WI38 (cell line): ENCODE data around the gene DAPK2.

Experiments
- H3K4me3 ChIP-seq: 2 replicates; pipeline ENCODE4 v1.5.1; 2011; ENCODE audit warnings: low read depth, mild to moderate bottlenecking, control low read depth, low read length
- TF ChIP-seq, protein P1 (sequence below): IDR thresholded peaks from 2 replicates; pipeline ENCODE4 v1.5.1; 2012; ENCODE audit warnings: low read depth, mild to moderate bottlenecking, control low read depth, low read length

The DAPK2 gene

DNA sequence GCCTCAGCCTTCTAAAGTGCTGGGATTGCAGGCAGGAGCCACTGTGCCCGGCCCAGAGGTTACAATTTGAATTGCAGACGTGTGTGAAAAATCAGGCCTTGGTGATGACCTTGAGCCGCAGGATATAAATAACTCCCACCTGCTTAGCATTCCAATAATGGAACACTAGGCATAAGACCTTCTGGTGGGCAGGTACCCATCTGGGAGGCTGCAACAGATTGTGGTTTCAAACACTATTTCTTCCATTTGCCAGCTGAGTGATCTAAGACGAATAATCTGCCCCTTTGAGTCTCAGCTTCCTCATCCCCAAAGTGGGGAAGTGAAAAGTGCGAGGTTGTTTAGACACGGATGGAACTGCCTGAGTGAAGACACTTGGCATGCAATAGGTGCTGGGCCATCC is 164.9 kb downstream of the DAPK2 start:
- H3K4me3 ChIP-seq, result no peak overlapping the region
- TF ChIP-seq, protein P1, sequence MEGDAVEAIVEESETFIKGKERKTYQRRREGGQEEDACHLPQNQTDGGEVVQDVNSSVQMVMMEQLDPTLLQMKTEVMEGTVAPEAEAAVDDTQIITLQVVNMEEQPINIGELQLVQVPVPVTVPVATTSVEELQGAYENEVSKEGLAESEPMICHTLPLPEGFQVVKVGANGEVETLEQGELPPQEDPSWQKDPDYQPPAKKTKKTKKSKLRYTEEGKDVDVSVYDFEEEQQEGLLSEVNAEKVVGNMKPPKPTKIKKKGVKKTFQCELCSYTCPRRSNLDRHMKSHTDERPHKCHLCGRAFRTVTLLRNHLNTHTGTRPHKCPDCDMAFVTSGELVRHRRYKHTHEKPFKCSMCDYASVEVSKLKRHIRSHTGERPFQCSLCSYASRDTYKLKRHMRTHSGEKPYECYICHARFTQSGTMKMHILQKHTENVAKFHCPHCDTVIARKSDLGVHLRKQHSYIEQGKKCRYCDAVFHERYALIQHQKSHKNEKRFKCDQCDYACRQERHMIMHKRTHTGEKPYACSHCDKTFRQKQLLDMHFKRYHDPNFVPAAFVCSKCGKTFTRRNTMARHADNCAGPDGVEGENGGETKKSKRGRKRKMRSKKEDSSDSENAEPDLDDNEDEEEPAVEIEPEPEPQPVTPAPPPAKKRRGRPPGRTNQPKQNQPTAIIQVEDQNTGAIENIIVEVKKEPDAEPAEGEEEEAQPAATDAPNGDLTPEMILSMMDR, result no peak

DNA sequence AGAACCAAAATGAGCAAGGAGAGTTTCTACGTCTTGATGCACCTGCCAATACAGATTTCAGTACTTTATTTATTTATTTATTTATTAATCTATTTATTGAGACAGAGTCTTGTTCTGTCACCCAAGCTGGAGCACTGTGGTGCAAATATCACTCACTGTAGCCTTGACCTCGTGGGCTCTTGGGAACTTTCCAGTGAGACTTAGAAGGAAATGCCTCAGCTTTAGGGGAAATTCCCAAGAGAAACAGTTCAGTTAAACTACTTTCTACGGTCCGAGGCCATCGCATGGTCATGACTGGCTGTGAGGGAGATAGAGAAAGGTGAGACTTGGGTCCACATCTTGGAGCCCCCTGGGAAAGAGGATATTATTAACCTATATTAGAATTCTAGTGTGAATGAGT is 165.5 kb downstream of the DAPK2 start:
- TF ChIP-seq, protein P1, result no peak
- no peak overlapping the region for H3K4me3 ChIP-seq

DNA sequence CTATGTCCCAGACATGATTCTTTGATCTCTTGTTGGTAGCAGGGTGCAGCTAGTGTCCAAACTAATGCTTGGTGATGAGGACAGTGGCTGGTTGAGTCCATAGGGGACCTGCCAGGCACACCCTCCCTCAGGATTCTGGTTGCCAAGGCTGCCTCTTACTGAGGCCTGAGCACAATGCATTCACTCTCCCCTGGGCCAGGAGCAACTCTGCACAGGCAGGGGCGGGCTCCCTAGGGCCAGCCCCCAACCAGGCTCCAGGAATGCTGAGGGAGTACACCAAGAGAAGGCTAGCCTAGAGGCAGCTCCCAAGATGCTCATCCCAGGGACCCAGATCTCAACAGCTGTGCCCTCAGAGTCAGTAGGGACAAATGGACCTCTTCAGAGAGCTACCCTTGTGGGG is 166.3 kb downstream of the DAPK2 start:
- TF ChIP-seq, protein P1, result no peak
- no peak overlapping the region for H3K4me3 ChIP-seq

DNA sequence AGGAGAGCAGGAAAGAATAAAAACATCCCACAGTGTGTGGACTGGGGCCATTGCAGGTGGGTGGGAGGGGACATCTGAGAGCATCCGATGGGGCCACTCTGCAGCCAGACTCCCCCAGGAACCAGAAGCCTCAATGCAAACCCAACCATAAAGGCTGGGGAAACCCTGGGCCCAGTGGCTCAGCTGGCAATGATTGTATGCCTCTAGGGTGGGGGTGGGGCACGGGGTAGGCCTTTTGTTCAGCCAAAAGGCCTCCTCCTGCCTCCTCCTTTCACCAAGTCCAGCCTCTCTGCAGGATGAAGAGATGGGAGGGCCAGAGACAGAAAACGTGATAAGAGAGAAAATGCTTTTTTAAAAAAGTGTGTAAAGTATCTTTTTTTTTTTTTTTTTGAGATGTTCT is 167.1 kb downstream of the DAPK2 start:
- TF ChIP-seq, protein P1, result no peak
- no peak overlapping the region for H3K4me3 ChIP-seq

DNA sequence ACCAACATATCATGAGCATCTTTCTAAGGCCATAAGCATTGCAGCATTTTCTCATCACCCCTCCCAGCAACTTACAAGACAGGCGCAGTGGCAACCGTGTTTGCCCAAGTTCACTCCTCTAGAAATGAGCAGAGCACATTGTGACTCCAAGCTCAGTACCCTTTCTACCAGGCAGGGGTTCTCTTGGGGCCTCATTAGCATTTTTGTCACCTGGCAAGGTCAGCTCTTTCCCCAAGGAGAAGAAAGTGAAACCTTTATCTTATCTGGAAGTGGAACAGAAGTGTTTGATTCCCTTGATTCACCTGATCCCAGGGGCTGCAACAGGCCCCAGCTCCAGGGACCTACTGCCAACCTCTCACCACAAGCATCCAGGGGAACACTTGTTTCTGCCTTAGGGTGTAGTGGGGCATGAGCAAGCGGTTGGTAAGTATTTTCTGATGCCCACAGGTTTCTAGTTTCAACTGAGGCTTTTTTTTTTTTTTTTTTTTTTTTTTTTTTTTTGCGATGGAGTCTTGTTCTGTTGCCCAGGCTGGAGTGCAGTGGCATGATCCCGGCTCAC is 168.5 kb downstream of the DAPK2 start:
- TF ChIP-seq, protein P1, result no peak
- no peak overlapping the region for H3K4me3 ChIP-seq

DNA sequence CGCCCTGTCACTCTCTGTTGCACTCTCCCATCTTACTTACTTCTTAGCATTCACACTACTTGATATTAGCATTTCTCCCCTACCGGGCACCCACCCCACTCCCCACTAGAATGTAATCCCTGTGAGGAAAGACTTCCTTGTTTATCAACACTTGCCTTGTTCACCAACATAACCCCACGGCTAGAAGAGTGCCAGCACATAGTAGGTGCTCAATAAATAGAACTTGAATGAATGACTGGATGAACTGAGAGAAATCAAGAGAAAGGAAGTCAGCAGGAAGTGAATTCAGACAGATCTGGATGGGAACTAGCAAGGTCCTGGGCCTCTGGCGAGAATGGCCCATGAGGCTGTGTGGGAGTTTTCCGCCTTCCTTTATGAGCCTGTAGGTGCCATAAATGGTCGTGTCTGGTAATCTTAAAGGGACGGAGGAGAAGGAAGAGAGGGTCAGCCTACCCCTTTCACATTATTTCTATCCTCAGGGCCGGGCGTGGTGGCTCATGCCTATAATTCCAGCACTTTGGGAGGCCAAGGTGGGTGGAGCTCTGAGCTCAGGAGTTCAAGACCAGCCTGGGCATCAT is 170.1 kb downstream of the DAPK2 start:
- no peak overlapping the region for H3K4me3 ChIP-seq
- TF ChIP-seq, protein P1, result no peak

DNA sequence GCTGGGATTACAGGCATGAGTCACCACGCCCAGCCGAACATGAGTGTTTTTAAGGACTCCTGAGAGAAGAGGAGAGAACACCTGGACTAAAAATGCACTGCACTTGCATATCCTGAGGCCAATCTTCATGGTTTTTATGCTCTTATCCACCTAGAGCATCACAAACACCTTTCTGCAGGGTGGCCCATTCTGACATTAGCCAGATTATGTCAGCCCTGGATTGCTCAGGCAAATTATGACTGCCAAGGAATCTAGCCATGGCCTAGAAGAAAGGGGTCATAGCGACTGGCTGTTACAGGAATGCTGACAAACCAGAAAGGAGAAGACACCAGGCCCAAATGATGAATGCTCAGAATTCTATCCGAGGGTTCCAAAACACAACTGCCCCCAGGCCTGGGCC is 171.7 kb downstream of the DAPK2 start:
- H3K4me3 ChIP-seq, result no peak overlapping the region
- TF ChIP-seq, protein P1, result no peak
